Measurements from ENCODE around the gene PRKAG2. TPM values are rescaled to one million over a fixed set of nuclear protein-coding genes. Genes with fewer than 3 reads are reported as not detected.

PRKAG2 gene
- polyA plus RNA-seq, 1 of the 3 experiments (the other 2 are of a cell fraction): 51.6 TPM

DNA sequence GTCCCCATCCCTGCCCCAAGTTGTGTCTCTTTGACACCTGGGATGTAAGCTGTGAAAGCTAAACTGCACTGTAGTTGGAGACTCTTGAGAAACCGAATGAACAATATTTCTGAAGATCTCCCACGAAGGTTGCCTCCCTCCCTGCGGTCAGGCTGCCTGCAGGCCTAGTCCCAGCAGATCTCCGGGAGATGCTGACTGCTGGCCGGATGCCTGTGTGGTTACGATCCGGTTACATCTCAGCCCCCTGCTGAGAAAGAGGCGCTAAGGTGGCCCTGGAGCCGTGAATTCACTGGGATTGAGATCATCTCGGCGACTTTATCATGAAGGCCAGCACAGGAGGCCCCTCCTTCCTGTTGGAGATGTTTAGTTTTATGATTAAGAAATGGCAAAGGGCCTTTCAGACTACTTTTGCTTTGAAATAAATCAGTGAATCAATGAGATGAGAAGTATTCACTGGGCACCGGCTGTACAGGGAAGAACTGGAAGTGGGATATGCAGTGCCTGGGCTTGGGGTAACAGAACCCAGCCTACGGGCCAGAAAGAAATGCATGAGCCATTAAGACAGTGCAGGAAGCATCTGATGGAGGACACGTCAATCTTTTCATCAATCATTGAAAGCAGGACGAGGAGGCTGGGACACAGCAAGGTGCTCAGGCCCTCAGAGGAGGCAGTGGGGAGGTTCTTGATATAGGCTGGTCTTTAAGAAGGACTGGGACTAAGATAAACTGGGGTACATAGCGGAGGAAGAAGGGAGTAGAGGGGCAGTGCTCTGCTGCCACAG lies 177.6 kb downstream of the PRKAG2 start:
- CTCF ChIA-PET: interaction anchor here (0.8 kb wide), 1 partner anchor 60 kb away, joined by 3 read pairs; no protein-coding TSS in a partner anchor
- peak overlapping the region; percentile 27 for H3K9ac ChIP-seq
- no peak overlapping the region for H2AFZ ChIP-seq (ENCODE audit: low read depth)
- H3K79me2 ChIP-seq (ENCODE audit: insufficient read depth): no peaks in the 10 kb centered on the region
- peak overlapping the region in 1 of 2 experiments; percentile 67; a peak in 2 of 4 replicates for H3K27ac ChIP-seq (ENCODE audit: low read depth in 2 of 2, low read length in 1 of 2)
- no peaks in the 10 kb centered on the region for H4K20me1 ChIP-seq (ENCODE audit: insufficient read depth)
- no peaks in the 10 kb centered on the region for H3K27me3 ChIP-seq (ENCODE audit: insufficient read depth)
- TF ChIP-seq CTCF (IDR thresholded peaks at IDR 0.05): no peak
- TF ChIP-seq FOSL2 (IDR thresholded peaks at IDR 0.05; ENCODE audit: borderline replicate concordance, low read depth): peak; percentile 67; the same call in 1 of the 2 replicates
- peak; percentile 84 for TF ChIP-seq JUND (IDR thresholded peaks at IDR 0.05)
- peak; percentile 37; the same call in 1 of the 2 replicates for TF ChIP-seq FOXM1 (IDR thresholded peaks at IDR 0.05; ENCODE audit: low read depth)
- peak in 1 of 2 experiments; percentile 92; a peak in 2 of 4 replicates for TF ChIP-seq EP300 (IDR thresholded peaks at IDR 0.05; ENCODE audit: borderline replicate concordance in 1 of 2, low read depth in 1 of 2, low read length in 1 of 2)
- no peak for TF ChIP-seq ELF1 (IDR thresholded peaks at IDR 0.05)
- TF ChIP-seq TCF12 (IDR thresholded peaks at IDR 0.05): peak; percentile 93
- TF ChIP-seq NFIC (IDR thresholded peaks at IDR 0.05; ENCODE audit: borderline replicate concordance): peak; percentile 93
- TF ChIP-seq, protein P1, sequence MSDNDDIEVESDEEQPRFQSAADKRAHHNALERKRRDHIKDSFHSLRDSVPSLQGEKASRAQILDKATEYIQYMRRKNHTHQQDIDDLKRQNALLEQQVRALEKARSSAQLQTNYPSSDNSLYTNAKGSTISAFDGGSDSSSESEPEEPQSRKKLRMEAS (IDR thresholded peaks at IDR 0.05; ENCODE audit: low read depth): peak; percentile 82
- no peak for TF ChIP-seq GABPA (IDR thresholded peaks at IDR 0.05; ENCODE audit: low read depth)
- peak; percentile 85; the same call in 1 of the 2 replicates for TF ChIP-seq RXRA (IDR thresholded peaks at IDR 0.05; ENCODE audit: borderline replicate concordance, low read depth)
- no peak for TF ChIP-seq MXI1 (IDR thresholded peaks at IDR 0.05; ENCODE audit: low read depth, low read length)
- no peak for TF ChIP-seq RCOR1 (IDR thresholded peaks at IDR 0.05; ENCODE audit: low read length)
- TF ChIP-seq POLR2AphosphoS5 (IDR thresholded peaks at IDR 0.05; ENCODE audit: low read depth, low read length): peak; percentile 48; the same call in 1 of the 2 replicates
- TF ChIP-seq PBX3 (IDR thresholded peaks at IDR 0.05): peak; percentile 85
- peak; percentile 83 for TF ChIP-seq TEAD4 (IDR thresholded peaks at IDR 0.05; ENCODE audit: borderline replicate concordance, insufficient read depth)
- TF ChIP-seq SMC3 (IDR thresholded peaks at IDR 0.05; ENCODE audit: low read depth, low read length): no peak
- TF ChIP-seq, protein P2, sequence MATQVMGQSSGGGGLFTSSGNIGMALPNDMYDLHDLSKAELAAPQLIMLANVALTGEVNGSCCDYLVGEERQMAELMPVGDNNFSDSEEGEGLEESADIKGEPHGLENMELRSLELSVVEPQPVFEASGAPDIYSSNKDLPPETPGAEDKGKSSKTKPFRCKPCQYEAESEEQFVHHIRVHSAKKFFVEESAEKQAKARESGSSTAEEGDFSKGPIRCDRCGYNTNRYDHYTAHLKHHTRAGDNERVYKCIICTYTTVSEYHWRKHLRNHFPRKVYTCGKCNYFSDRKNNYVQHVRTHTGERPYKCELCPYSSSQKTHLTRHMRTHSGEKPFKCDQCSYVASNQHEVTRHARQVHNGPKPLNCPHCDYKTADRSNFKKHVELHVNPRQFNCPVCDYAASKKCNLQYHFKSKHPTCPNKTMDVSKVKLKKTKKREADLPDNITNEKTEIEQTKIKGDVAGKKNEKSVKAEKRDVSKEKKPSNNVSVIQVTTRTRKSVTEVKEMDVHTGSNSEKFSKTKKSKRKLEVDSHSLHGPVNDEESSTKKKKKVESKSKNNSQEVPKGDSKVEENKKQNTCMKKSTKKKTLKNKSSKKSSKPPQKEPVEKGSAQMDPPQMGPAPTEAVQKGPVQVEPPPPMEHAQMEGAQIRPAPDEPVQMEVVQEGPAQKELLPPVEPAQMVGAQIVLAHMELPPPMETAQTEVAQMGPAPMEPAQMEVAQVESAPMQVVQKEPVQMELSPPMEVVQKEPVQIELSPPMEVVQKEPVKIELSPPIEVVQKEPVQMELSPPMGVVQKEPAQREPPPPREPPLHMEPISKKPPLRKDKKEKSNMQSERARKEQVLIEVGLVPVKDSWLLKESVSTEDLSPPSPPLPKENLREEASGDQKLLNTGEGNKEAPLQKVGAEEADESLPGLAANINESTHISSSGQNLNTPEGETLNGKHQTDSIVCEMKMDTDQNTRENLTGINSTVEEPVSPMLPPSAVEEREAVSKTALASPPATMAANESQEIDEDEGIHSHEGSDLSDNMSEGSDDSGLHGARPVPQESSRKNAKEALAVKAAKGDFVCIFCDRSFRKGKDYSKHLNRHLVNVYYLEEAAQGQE (IDR thresholded peaks at IDR 0.05; ENCODE audit: low read depth, low read length): peak; percentile 47; the same call in 1 of the 2 replicates
- TF ChIP-seq, protein P3, sequence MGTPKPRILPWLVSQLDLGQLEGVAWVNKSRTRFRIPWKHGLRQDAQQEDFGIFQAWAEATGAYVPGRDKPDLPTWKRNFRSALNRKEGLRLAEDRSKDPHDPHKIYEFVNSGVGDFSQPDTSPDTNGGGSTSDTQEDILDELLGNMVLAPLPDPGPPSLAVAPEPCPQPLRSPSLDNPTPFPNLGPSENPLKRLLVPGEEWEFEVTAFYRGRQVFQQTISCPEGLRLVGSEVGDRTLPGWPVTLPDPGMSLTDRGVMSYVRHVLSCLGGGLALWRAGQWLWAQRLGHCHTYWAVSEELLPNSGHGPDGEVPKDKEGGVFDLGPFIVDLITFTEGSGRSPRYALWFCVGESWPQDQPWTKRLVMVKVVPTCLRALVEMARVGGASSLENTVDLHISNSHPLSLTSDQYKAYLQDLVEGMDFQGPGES (IDR thresholded peaks at IDR 0.05; ENCODE audit: low read depth, low read length): no peak
- TF ChIP-seq TAF1 (IDR thresholded peaks at IDR 0.05; ENCODE audit: borderline replicate concordance, low read depth, low read length): no peak
- no peak for TF ChIP-seq CHD2 (IDR thresholded peaks at IDR 0.05; ENCODE audit: low read length, partially characterized antibody)
- TF ChIP-seq NRF1 (IDR thresholded peaks at IDR 0.05; ENCODE audit: low read depth, low read length): no peak
- peak; percentile 82; the same call in 1 of the 2 replicates for TF ChIP-seq ZBTB33 (IDR thresholded peaks at IDR 0.05; ENCODE audit: borderline replicate concordance, low read depth)
- DNase-seq: no peak
- H3K9me3 ChIP-seq: no peaks in the 10 kb centered on the region
- WGBS (ENCODE audit: low lambda C conversion rate): 56% methylated on average over 16 of the region's 16 CpGs
- H3K9me2 ChIP-seq: no peaks in the 10 kb centered on the region
- no peaks in the 10 kb centered on the region for H3K36me3 ChIP-seq (replicated peaks in 1 of 2; ENCODE audit: control insufficient read depth in 1 of 2, insufficient read depth in 2 of 2, low read length in 1 of 2)
- POLR2A ChIA-PET: no interaction called here
- H3K4me2 ChIP-seq: peak overlapping the region; percentile 58
- peaks cover 17 to 34% of the 10 kb centered on the region in 2 experiments for H3K4me1 ChIP-seq (ENCODE audit: control insufficient read depth in 1 of 2, insufficient read depth in 2 of 2, low read depth in 1 of 2, low read length in 1 of 2)
- H3K4me3 ChIP-seq (ENCODE audit: low read depth in 2 of 2, low read length in 1 of 2): no peak overlapping the region
- H3F3A ChIP-seq (replicated peaks; ENCODE audit: insufficient read depth): peaks cover 9% of the 10 kb centered on the region
